ENCODE measurements around the gene RPP40.

DNA sequence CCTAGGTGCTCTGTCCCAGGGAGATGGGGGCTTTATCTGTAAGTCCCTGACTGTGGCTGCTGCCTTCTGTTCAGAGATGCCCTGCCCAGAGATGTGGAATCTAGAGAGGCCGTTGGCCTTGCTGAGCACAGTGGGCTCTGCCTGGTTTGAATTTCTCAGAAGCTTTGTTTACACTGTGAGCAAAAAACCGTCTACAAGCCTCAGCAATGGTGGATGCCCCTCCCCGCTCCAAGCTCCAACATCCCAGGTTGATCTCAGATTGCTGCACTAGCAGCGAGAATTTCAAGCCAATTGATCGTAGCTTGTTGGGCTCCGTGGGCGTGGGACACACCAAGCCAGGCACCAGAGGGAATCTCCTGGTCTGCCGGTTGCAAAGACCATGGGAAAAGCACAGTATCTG lies 16.3 kb upstream of the RPP40 start:
- TF ChIP-seq, protein P1, sequence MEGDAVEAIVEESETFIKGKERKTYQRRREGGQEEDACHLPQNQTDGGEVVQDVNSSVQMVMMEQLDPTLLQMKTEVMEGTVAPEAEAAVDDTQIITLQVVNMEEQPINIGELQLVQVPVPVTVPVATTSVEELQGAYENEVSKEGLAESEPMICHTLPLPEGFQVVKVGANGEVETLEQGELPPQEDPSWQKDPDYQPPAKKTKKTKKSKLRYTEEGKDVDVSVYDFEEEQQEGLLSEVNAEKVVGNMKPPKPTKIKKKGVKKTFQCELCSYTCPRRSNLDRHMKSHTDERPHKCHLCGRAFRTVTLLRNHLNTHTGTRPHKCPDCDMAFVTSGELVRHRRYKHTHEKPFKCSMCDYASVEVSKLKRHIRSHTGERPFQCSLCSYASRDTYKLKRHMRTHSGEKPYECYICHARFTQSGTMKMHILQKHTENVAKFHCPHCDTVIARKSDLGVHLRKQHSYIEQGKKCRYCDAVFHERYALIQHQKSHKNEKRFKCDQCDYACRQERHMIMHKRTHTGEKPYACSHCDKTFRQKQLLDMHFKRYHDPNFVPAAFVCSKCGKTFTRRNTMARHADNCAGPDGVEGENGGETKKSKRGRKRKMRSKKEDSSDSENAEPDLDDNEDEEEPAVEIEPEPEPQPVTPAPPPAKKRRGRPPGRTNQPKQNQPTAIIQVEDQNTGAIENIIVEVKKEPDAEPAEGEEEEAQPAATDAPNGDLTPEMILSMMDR (IDR thresholded peaks at IDR 0.05; ENCODE audit: borderline replicate concordance, extremely low read depth, low read length, poor library complexity, severe bottlenecking), result no peak
- no peak for TF ChIP-seq EZH2 (IDR thresholded peaks at IDR 0.05; ENCODE audit: borderline replicate concordance, low read depth, low read length, severe bottlenecking)
